H1 (cell line): Measurements from ENCODE around the gene HTR1D. TPM values are rescaled to one million over a fixed set of nuclear protein-coding genes. Genes with fewer than 3 reads are reported as not detected.

ENCODE experiments used
- CTCF ChIA-PET: fragments of 300-600 bp; sonication (Branson Sonifier 250); formaldehyde crosslinking; loops from one replicate; lab custom pipeline; 2021; ENCODE audit not compliant: partially characterized antibody; lab: Charles Lee
- POLR2A ChIA-PET: fragments of 300-600 bp; sonication (Branson Sonifier 250); formaldehyde crosslinking; loops from one replicate; lab custom pipeline; 2021; ENCODE audit warnings: inconsistent platforms; ENCODE audit not compliant: partially characterized antibody; lab: Charles Lee
- DNase-seq, 2 experiments: peaks; one replicate each; pipeline versions ENCODE4 v3.0.0 to v3.0.0-alpha.2; 2010 to 2022; ENCODE audit warnings: low spot score in 2 of 2, low read depth in 1 of 2, mixed read lengths in 1 of 2
- FAIRE-seq: peaks from 2 replicates; lab custom pipeline; 2011; peaks lifted over from hg19 to GRCh38; lab: Jason Lieb, UNC
- H2AFZ ChIP-seq: 2 replicates; pipeline ENCODE4 v1.8.1; 2012; ENCODE audit warnings: low read length, inconsistent platforms
- H2AK5ac ChIP-seq: 2 replicates; pipeline ENCODE4 v1.6.1; 2013; ENCODE audit warnings: low read depth, low read length
- H2BK120ac ChIP-seq: replicated peaks from 2 replicates; pipeline ENCODE3; 2013; ENCODE audit warnings: low read depth, low read length, inconsistent platforms
- H2BK12ac ChIP-seq: 2 replicates; pipeline ENCODE4 v1.6.1; 2013; ENCODE audit warnings: low read depth, low read length
- H2BK15ac ChIP-seq: 2 replicates; pipeline ENCODE4 v1.6.1; 2013; ENCODE audit warnings: low read length
- H2BK20ac ChIP-seq: 2 replicates; pipeline ENCODE4 v1.6.1; 2013; ENCODE audit warnings: low read length
- H2BK5ac ChIP-seq: 2 replicates; pipeline ENCODE4 v1.6.1; 2013; ENCODE audit warnings: low read depth, low read length
- H3K14ac ChIP-seq: 2 replicates; pipeline ENCODE4 v1.6.1; 2013; ENCODE audit warnings: inconsistent platforms; ENCODE audit not compliant: insufficient read length
- H3K18ac ChIP-seq: 2 replicates; pipeline ENCODE4 v1.6.1; 2013; ENCODE audit warnings: low read length; ENCODE audit errors: extremely low read depth
- H3K23ac ChIP-seq: 2 replicates; pipeline ENCODE4 v1.6.1; 2013; ENCODE audit warnings: inconsistent platforms; ENCODE audit not compliant: insufficient read length
- H3K23me2 ChIP-seq: 2 replicates; pipeline ENCODE4 v1.6.1; 2013; ENCODE audit warnings: low read depth, low read length
- H3K27ac ChIP-seq: 2 replicates; pipeline ENCODE4 v1.6.1; 2011; ENCODE audit warnings: low read depth, low read length, inconsistent platforms
- H3K27me3 ChIP-seq, 4 experiments: replicated peaks in 1 of 4; 1 replicate in 1 of 4; 2 replicates in 3 of 4; pipeline versions ENCODE4 v1.6.1 to v1.8.1; 2011 to 2013; ENCODE audit warnings: low read length in 3 of 4, mild to moderate bottlenecking in 3 of 4, inconsistent platforms in 2 of 4, mixed read lengths in 2 of 4, moderate library complexity in 1 of 4; ENCODE audit not compliant: control insufficient read depth in 3 of 4, insufficient read depth in 3 of 4; ENCODE audit errors: extremely low read depth in 1 of 4
- H3K36me3 ChIP-seq, 4 experiments: 2 replicates each; pipeline versions ENCODE4 v1.6.1 to v1.8.1; 2011 to 2013; ENCODE audit warnings: mild to moderate bottlenecking in 4 of 4, low read length in 3 of 4, moderate library complexity in 2 of 4, control low read depth in 1 of 4, inconsistent platforms in 1 of 4; ENCODE audit not compliant: insufficient read depth in 4 of 4, control insufficient read depth in 2 of 4
- H3K4ac ChIP-seq: replicated peaks from 2 replicates; pipeline ENCODE3; 2013; ENCODE audit warnings: low read length, low read depth, mixed read lengths, inconsistent platforms; ENCODE audit not compliant: insufficient read length
- H3K4me1 ChIP-seq, 4 experiments: replicated peaks in 1 of 4; 1 replicate in 1 of 4; 2 replicates in 3 of 4; pipeline versions ENCODE4 v1.6.1 to v1.8.1; 2011 to 2013; ENCODE audit warnings: low read length in 3 of 4, inconsistent platforms in 2 of 4, mixed read lengths in 1 of 4; ENCODE audit not compliant: insufficient read depth in 4 of 4, control insufficient read depth in 3 of 4
- H3K4me2 ChIP-seq, 2 experiments: 2 replicates each; pipeline versions ENCODE4 v1.6.1 to v1.8.1; 2011 to 2013; ENCODE audit warnings: low read depth in 2 of 2, low read length in 2 of 2, control low read depth in 1 of 2, inconsistent platforms in 1 of 2, mild to moderate bottlenecking in 1 of 2; ENCODE audit not compliant: insufficient read depth in 1 of 2
- H3K4me3 ChIP-seq, 4 experiments: fragments of 200-600, 300-600 bp in 1 of 4; sonication (generic), shearing (Covaris generic), sonication (Bioruptor Twin) in 1 of 4; 2 replicates each; pipeline versions ENCODE4 v1.5.1 to v1.8.1; 2011 to 2016; ENCODE audit warnings: low read length in 4 of 4, low read depth in 3 of 4, control low read depth in 2 of 4, inconsistent platforms in 2 of 4, mild to moderate bottlenecking in 2 of 4, mixed read lengths in 1 of 4, moderate library complexity in 1 of 4; ENCODE audit not compliant: insufficient read depth in 2 of 4; ENCODE audit errors: extremely low read depth in 1 of 4
- H3K56ac ChIP-seq: replicated peaks from 2 replicates; pipeline ENCODE3; 2013; ENCODE audit warnings: low read depth, mild to moderate bottlenecking, mixed read lengths, low read length, inconsistent platforms; ENCODE audit not compliant: insufficient read length
- H3K79me1 ChIP-seq: 2 replicates; pipeline ENCODE4 v1.6.1; 2013; ENCODE audit warnings: low read depth, low read length, control low read depth
- H3K79me2 ChIP-seq, 2 experiments: 2 replicates each; pipeline versions ENCODE4 v1.6.1 to v1.8.1; 2012 to 2013; ENCODE audit warnings: low read length in 2 of 2, mild to moderate bottlenecking in 2 of 2, inconsistent platforms in 1 of 2; ENCODE audit not compliant: insufficient read depth in 2 of 2, control insufficient read depth in 1 of 2
- H3K9ac ChIP-seq, 4 experiments: replicated peaks in 1 of 4; 1 replicate in 1 of 4; 2 replicates in 3 of 4; pipeline versions ENCODE4 v1.6.1 to v1.8.1; 2011 to 2013; ENCODE audit warnings: low read depth in 3 of 4, low read length in 3 of 4, control low read depth in 2 of 4, mild to moderate bottlenecking in 2 of 4, moderate library complexity in 2 of 4, inconsistent platforms in 1 of 4; ENCODE audit errors: extremely low read depth in 1 of 4
- H3K9me3 ChIP-seq, 2 experiments: 2 replicates each; pipeline versions ENCODE4 v1.6.1 to v1.8.1; 2012 to 2013; ENCODE audit warnings: mild to moderate bottlenecking in 2 of 2, moderate library complexity in 2 of 2, control low read depth in 1 of 2, inconsistent platforms in 1 of 2, low read depth in 1 of 2, low read length in 1 of 2, mixed read lengths in 1 of 2; ENCODE audit not compliant: insufficient read depth in 2 of 2
- H4K20me1 ChIP-seq, 2 experiments: replicated peaks in 1 of 2; 2 replicates each; pipeline versions ENCODE3 to v1.8.1; 2011 to 2013; ENCODE audit warnings: inconsistent platforms in 2 of 2, low read length in 2 of 2, mild to moderate bottlenecking in 1 of 2; ENCODE audit not compliant: insufficient read depth in 2 of 2, control insufficient read depth in 1 of 2
- H4K5ac ChIP-seq: 2 replicates; pipeline ENCODE4 v1.6.1; 2013; ENCODE audit warnings: low read length, low read depth, mixed read lengths, inconsistent platforms; ENCODE audit not compliant: insufficient read length
- H4K8ac ChIP-seq: 2 replicates; pipeline ENCODE4 v1.8.0; 2013; ENCODE audit warnings: mild to moderate bottlenecking, moderate library complexity, low read length, inconsistent platforms; ENCODE audit not compliant: insufficient read depth; ENCODE audit errors: extremely low read depth
- H4K91ac ChIP-seq: replicated peaks from 2 replicates; pipeline ENCODE3; 2013; ENCODE audit warnings: low read length, mixed read lengths, inconsistent platforms; ENCODE audit not compliant: insufficient read length
- ATF2 ChIP-seq: IDR thresholded peaks from 2 replicates; pipeline ENCODE4 v1.6.1; 2012; ENCODE audit warnings: low read length, inconsistent platforms
- EP300 ChIP-seq, 2 experiments: IDR thresholded peaks; 1 replicate in 1 of 2; 2 replicates in 1 of 2; pipeline ENCODE4 v1.6.1; 2011 to 2012; ENCODE audit warnings: low read depth in 2 of 2, low read length in 2 of 2, mild to moderate bottlenecking in 2 of 2, borderline replicate concordance in 1 of 2, inconsistent platforms in 1 of 2, moderate library complexity in 1 of 2
- EZH2 ChIP-seq: fragments of 200-600 bp; sonication (generic); IDR thresholded peaks from 2 replicates; pipeline ENCODE4 v1.7.1; 2012; ENCODE audit warnings: low read depth, mild to moderate bottlenecking, moderate library complexity, low read length, inconsistent platforms; ENCODE audit not compliant: severe bottlenecking
- RAD21 ChIP-seq, 2 experiments: IDR thresholded peaks in 1 of 2; conservative IDR thresholded peaks in 1 of 2; 2 replicates each; pipeline ENCODE4 v1.6.1; 2011; ENCODE audit warnings: low read depth in 2 of 2, low read length in 2 of 2, improper control_type of control experiment in 1 of 2, inconsistent platforms in 1 of 2, mild to moderate bottlenecking in 1 of 2, moderate library complexity in 1 of 2
- TAF7 ChIP-seq: optimal IDR thresholded peaks from 2 replicates; pipeline ENCODE3; 2011; ENCODE audit warnings: low read depth, mild to moderate bottlenecking, inconsistent platforms, low read length, moderate library complexity, borderline replicate concordance
- WGBS, 2 experiments: shearing (Covaris generic) in 1 of 2; methylation state at CpG; one replicate each; pipeline versions ENCODE4 v1.1.6 to v1.1.7; 2013 to 2015; ENCODE audit warnings: low lambda C conversion rate in 2 of 2, mixed read lengths in 2 of 2, inconsistent platforms in 1 of 2, low coverage in 1 of 2, missing lambda C conversion rate in 1 of 2; ENCODE audit not compliant: insufficient replicate concordance in 2 of 2, insufficient coverage in 1 of 2, insufficient read length in 1 of 2; ENCODE audit errors: extremely low coverage in 1 of 2, missing lambda C conversion rate in 1 of 2; 5-methylcytosine and 5-hydroxymethylcytosine counted together
- polyA plus RNA-seq, 7 experiments: library from polyadenylated mRNA; depleted of rRNA in 3 of 7; stranded (reverse) in 5 of 7; unstranded in 2 of 7; fragments of >200 nt in 5 of 7; fragments of 200-250 nt in 2 of 7; gene quantifications; 1 replicate in 5 of 7; 2 replicates in 1 of 7; 4 replicates in 1 of 7; pipeline versions ENCODE4 v1.2.1 to v1.2.3, GENCODE V29; 2011 to 2013; ENCODE audit warnings: missing spikeins in 2 of 7, mixed read lengths in 2 of 7
- total RNA-seq: library from RNA; stranded (reverse); fragmentation: NEBNext Ultra II Directional; extraction: Animal tissue kit (Norgen Biotek cat#: 25700); gene quantifications from 2 replicates; pipeline ENCODE4 v1.2.1, GENCODE V29; 2021

The HTR1D gene
- total and polyA plus RNA-seq, 2 of the 8 experiments (the other 6 are each of a cell fraction or from before 2014, with no cell fraction given), result 8.8 to 11.5 TPM

- Histone ChIP-seq H4K8ac (no peak overlapping the region), H3K4me2 (no peak overlapping the region), H3K27me3 (peaks cover 0 to 4% (median 1%) of the 10 kb centered on the region in 4 experiments; a peak in 4 of 7 replicates), H4K20me1 (no peaks in the 10 kb centered on the region), H2BK15ac (no peak overlapping the region), H3K18ac (no peak overlapping the region), H4K5ac (no peak overlapping the region), H2BK12ac (no peak overlapping the region), H3K9me3 (no peaks in the 10 kb centered on the region), H3K4me1 (peaks cover 0 to 5% (median 2%) of the 10 kb centered on the region in 4 experiments; a peak in 2 of 7 replicates), H3K27ac (no peak overlapping the region), H3K36me3 (no peaks in the 10 kb centered on the region), H2BK120ac (no peak overlapping the region), H2BK20ac (no peak overlapping the region), H4K91ac (no peak overlapping the region), H2BK5ac (no peak overlapping the region), H2AK5ac (no peak overlapping the region), H3K23ac (no peak overlapping the region), H3K9ac (no peak overlapping the region), H3K79me2 (no peaks in the 10 kb centered on the region), H3K14ac (no peak overlapping the region), H3K4me3 (no peak overlapping the region), H3K56ac (no peak overlapping the region), H2AFZ (no peak overlapping the region), H3K79me1 (no peaks in the 10 kb centered on the region), H3K4ac (no peak overlapping the region), H3K23me2 (peaks cover 4% of the 10 kb centered on the region; the same call in 1 of the 2 replicates)
- TF ChIP-seq TAF7 (no peak), EP300 (IDR thresholded peaks at IDR 0.05; ENCODE audit: borderline replicate concordance in 1 of 2, low read depth in 2 of 2, low read length in 2 of 2) (no peak), RAD21 (IDR thresholded peaks at IDR 0.05 in 1 of 2, conservative IDR thresholded peaks at IDR 0.05 in 1 of 2; ENCODE audit: low read depth in 2 of 2, low read length in 2 of 2) (no peak), EZH2 (no peak), ATF2 (no peak)
- DNase-seq, result no peak
- CTCF ChIA-PET, result interaction anchor here (0.8 to 1.4 kb wide), 5 partner anchors 12 to 44 kb away, joined by 3 to 4 read pairs (median 4); no protein-coding TSS in a partner anchor
- FAIRE-seq, result no peak
- POLR2A ChIA-PET, result interaction anchor here (1.0 to 2.0 kb wide), 3 partner anchors 14 to 51 kb away, joined by 3 to 4 read pairs (median 4); no protein-coding TSS in a partner anchor
- 87% methylated on average over 2 of the region's 2 CpGs; no CpG with 5 or more reads in 1 of the 2 experiments for WGBS, 2 experiments
These were observed 5.0 kb upstream of the HTR1D start for GRCh38 chr1:23222331-23222730.
